Measurements from ENCODE around the gene CNKSR3. TPM values are rescaled to one million over a fixed set of nuclear protein-coding genes. Genes with fewer than 3 reads are reported as not detected.

The CNKSR3 gene
- total and polyA plus RNA-seq, 2 experiments from 2014 or later, result 22.4 to 23.9 TPM

- no peaks in the 10 kb centered on the region for H3K27me3 ChIP-seq
- no peak overlapping the region for H3K27ac ChIP-seq
- TF ChIP-seq CTCF (IDR thresholded peaks at IDR 0.05; ENCODE audit: poor library complexity) (no peak), EZH2phosphoT487 (IDR thresholded peaks at IDR 0.05; ENCODE audit: low read depth, severe bottlenecking, unreplicated experiment) (no peak), EZH2 (IDR thresholded peaks at IDR 0.05; ENCODE audit: borderline replicate concordance) (no peak)
- H3K9me3 ChIP-seq (ENCODE audit: low read depth), result no peaks in the 10 kb centered on the region
- H3K4me3 ChIP-seq, result no peak overlapping the region
- WGBS (ENCODE audit: low lambda C conversion rate, missing lambda C conversion rate), result 84% methylated on average over 1 of the region's 1 CpG
- no peaks in the 10 kb centered on the region for H3K9me2 ChIP-seq (replicated peaks; ENCODE audit: insufficient read depth)
- no peak overlapping the region for H3K4me2 ChIP-seq
- no peaks in the 10 kb centered on the region for H3K79me2 ChIP-seq
- H2AFZ ChIP-seq, result no peak overlapping the region
- H3K36me3 ChIP-seq (replicated peaks; ENCODE audit: insufficient read depth, low read depth), result no peaks in the 10 kb centered on the region
- no peak for DNase-seq (ENCODE audit: low spot score)
- H3K4me1 ChIP-seq (ENCODE audit: insufficient read depth), result no peaks in the 10 kb centered on the region
- no peaks in the 10 kb centered on the region for H4K20me1 ChIP-seq (ENCODE audit: insufficient read depth, poor library complexity, severe bottlenecking)
Measured at GRCh38 chr6:154526996-154527395, 16.5 kb upstream of the CNKSR3 start.

GRCh38 chr6:154522576-154522975 lies 12.1 kb upstream of the CNKSR3 start:
- no peak overlapping the region for H3K4me2 ChIP-seq
- TF ChIP-seq EZH2 (IDR thresholded peaks at IDR 0.05; ENCODE audit: borderline replicate concordance) (no peak), CTCF (IDR thresholded peaks at IDR 0.05; ENCODE audit: poor library complexity) (no peak), EZH2phosphoT487 (IDR thresholded peaks at IDR 0.05; ENCODE audit: low read depth, severe bottlenecking, unreplicated experiment) (no peak)
- H4K20me1 ChIP-seq (ENCODE audit: insufficient read depth, poor library complexity, severe bottlenecking), result no peaks in the 10 kb centered on the region
- 82% methylated on average over 4 of the region's 4 CpGs for WGBS (ENCODE audit: low lambda C conversion rate, missing lambda C conversion rate)
- H2AFZ ChIP-seq, result no peak overlapping the region
- DNase-seq (ENCODE audit: low spot score), result no peak
- no peak overlapping the region for H3K4me3 ChIP-seq
- H3K36me3 ChIP-seq (replicated peaks; ENCODE audit: insufficient read depth, low read depth), result no peaks in the 10 kb centered on the region
- H3K27me3 ChIP-seq, result no peaks in the 10 kb centered on the region
- no peaks in the 10 kb centered on the region for H3K9me2 ChIP-seq (replicated peaks; ENCODE audit: insufficient read depth)
- H3K4me1 ChIP-seq (ENCODE audit: insufficient read depth), result peaks cover 9% of the 10 kb centered on the region
- H3K9me3 ChIP-seq (ENCODE audit: low read depth), result no peaks in the 10 kb centered on the region
- H3K27ac ChIP-seq, result no peak overlapping the region
- no peaks in the 10 kb centered on the region for H3K79me2 ChIP-seq

- Histone ChIP-seq H3K79me2 (no peaks in the 10 kb centered on the region), H3K4me2 (no peak overlapping the region), H3K27me3 (no peaks in the 10 kb centered on the region), H3K4me3 (no peak overlapping the region), H3K27ac (no peak overlapping the region), H3K9me2 (replicated peaks; ENCODE audit: insufficient read depth) (no peaks in the 10 kb centered on the region), H3K36me3 (replicated peaks; ENCODE audit: insufficient read depth, low read depth) (no peaks in the 10 kb centered on the region), H3K9me3 (ENCODE audit: low read depth) (no peaks in the 10 kb centered on the region), H4K20me1 (ENCODE audit: insufficient read depth, poor library complexity, severe bottlenecking) (no peaks in the 10 kb centered on the region), H2AFZ (no peak overlapping the region), H3K4me1 (ENCODE audit: insufficient read depth) (peaks cover 9% of the 10 kb centered on the region)
- WGBS (ENCODE audit: low lambda C conversion rate, missing lambda C conversion rate), result 88% methylated on average over 7 of the region's 7 CpGs
- no peak for DNase-seq (ENCODE audit: low spot score)
- no peak for TF ChIP-seq EZH2phosphoT487 (IDR thresholded peaks at IDR 0.05; ENCODE audit: low read depth, severe bottlenecking, unreplicated experiment)
- TF ChIP-seq EZH2 (IDR thresholded peaks at IDR 0.05; ENCODE audit: borderline replicate concordance), result no peak
- no peak for TF ChIP-seq CTCF (IDR thresholded peaks at IDR 0.05; ENCODE audit: poor library complexity)
Measured at GRCh38 chr6:154521412-154521811, 10.9 kb upstream of the CNKSR3 start.

- Histone ChIP-seq H3K36me3 (replicated peaks; ENCODE audit: insufficient read depth, low read depth) (no peaks in the 10 kb centered on the region), H3K4me1 (ENCODE audit: insufficient read depth) (peaks cover 12% of the 10 kb centered on the region), H3K79me2 (no peaks in the 10 kb centered on the region), H3K4me2 (peak overlapping the region; percentile 26), H3K4me3 (no peak overlapping the region), H3K27me3 (no peaks in the 10 kb centered on the region), H3K27ac (no peak overlapping the region), H3K9me2 (replicated peaks; ENCODE audit: insufficient read depth) (no peaks in the 10 kb centered on the region), H3K9me3 (ENCODE audit: low read depth) (no peaks in the 10 kb centered on the region), H2AFZ (no peak overlapping the region), H4K20me1 (ENCODE audit: insufficient read depth, poor library complexity, severe bottlenecking) (no peaks in the 10 kb centered on the region)
- no peak for DNase-seq (ENCODE audit: low spot score)
- no peak for TF ChIP-seq EZH2phosphoT487 (IDR thresholded peaks at IDR 0.05; ENCODE audit: low read depth, severe bottlenecking, unreplicated experiment)
- no peak for TF ChIP-seq EZH2 (IDR thresholded peaks at IDR 0.05; ENCODE audit: borderline replicate concordance)
- TF ChIP-seq CTCF (IDR thresholded peaks at IDR 0.05; ENCODE audit: poor library complexity), result no peak
- WGBS (ENCODE audit: low lambda C conversion rate, missing lambda C conversion rate), result 17% methylated on average over 5 of the region's 5 CpGs
Measured at GRCh38 chr6:154520280-154520679, 9.8 kb upstream of the CNKSR3 start.

Measured in hepatocyte (in vitro differentiated cells).